Neural cell (in vitro differentiated cells): ENCODE results near the gene SMIM44. TPM values are rescaled to one million over a fixed set of nuclear protein-coding genes. Genes with fewer than 3 reads are reported as not detected.

Source experiments
- H2AFZ ChIP-seq: fragments of 200-600, 300-800 bp; sonication (generic), shearing (Covaris generic); 2 replicates; pipeline ENCODE4 v1.6.0; 2014; ENCODE audit warnings: low read depth, mild to moderate bottlenecking, antibody characterized with exemption, low read length, moderate library complexity
- H3F3A ChIP-seq: fragments of 200-600 bp; shearing (Covaris generic); 2 replicates; pipeline ENCODE4 v1.6.1; 2016; ENCODE audit warnings: mild to moderate bottlenecking, moderate library complexity, mixed read lengths, antibody characterized with exemption, low read length; ENCODE audit not compliant: insufficient read depth, poor library complexity, severe bottlenecking
- H3K27ac ChIP-seq: fragments of 200-600, 300-800 bp; sonication (generic), shearing (Covaris generic); 2 replicates; pipeline ENCODE4 v1.5.1; 2014; ENCODE audit warnings: mild to moderate bottlenecking, low read length, moderate library complexity
- H3K27me3 ChIP-seq: fragments of 300-800, 200-600 bp; sonication (generic), shearing (Covaris generic); 2 replicates; pipeline ENCODE4 v1.6.0; 2014; ENCODE audit warnings: mild to moderate bottlenecking, low read depth, low read length, moderate library complexity; ENCODE audit not compliant: insufficient read depth
- H3K36me3 ChIP-seq: fragments of 300-800, 200-600 bp; sonication (generic), shearing (Covaris generic); 2 replicates; pipeline ENCODE4 v1.5.1; 2014; ENCODE audit warnings: mild to moderate bottlenecking, antibody characterized with exemption, low read length, moderate library complexity; ENCODE audit not compliant: insufficient read depth
- H3K4me2 ChIP-seq: fragments of 300-800, 200-600 bp; sonication (generic), shearing (Covaris generic); 2 replicates; pipeline ENCODE4 v1.6.0; 2014; ENCODE audit warnings: mild to moderate bottlenecking, low read length
- H3K4me3 ChIP-seq: fragments of 300-800, 200-600 bp; sonication (generic), shearing (Covaris generic); 2 replicates; pipeline ENCODE4 v1.5.1; 2014; ENCODE audit warnings: mild to moderate bottlenecking, low read length, moderate library complexity
- H3K79me2 ChIP-seq: fragments of 200-600 bp; shearing (Covaris generic); replicated peaks from 2 replicates; pipeline ENCODE4 v1.6.0; 2014; ENCODE audit warnings: mild to moderate bottlenecking, low read length, moderate library complexity; ENCODE audit not compliant: insufficient read depth
- H3K9ac ChIP-seq: fragments of 300-800, 200-600 bp; sonication (generic), shearing (Covaris generic); 2 replicates; pipeline ENCODE4 v1.6.1; 2016; ENCODE audit warnings: mild to moderate bottlenecking, low read length, mixed read lengths
- H3K9me2 ChIP-seq: fragments of 200-600 bp; shearing (Covaris generic); 2 replicates; pipeline ENCODE4 v1.6.1; 2016; ENCODE audit warnings: mild to moderate bottlenecking, low read length, mixed read lengths; ENCODE audit not compliant: insufficient read depth
- H3K9me3 ChIP-seq: fragments of 200-600, 300-800 bp; sonication (generic), shearing (Covaris generic); 2 replicates; pipeline ENCODE4 v1.6.1; 2016; ENCODE audit warnings: mild to moderate bottlenecking, mixed run types, low read length, moderate library complexity, mixed read lengths
- H4K20me1 ChIP-seq: fragments of 200-600 bp; shearing (Covaris generic); 2 replicates; pipeline ENCODE4 v1.6.1; 2016; ENCODE audit warnings: mild to moderate bottlenecking, mixed run types; ENCODE audit not compliant: insufficient read depth
- EP300 ChIP-seq: fragments of 450-650 bp; conservative IDR thresholded peaks from 2 replicates; pipeline ENCODE4 v1.6.1; 2014; ENCODE audit warnings: antibody characterized with exemption, mild to moderate bottlenecking, moderate library complexity; ENCODE audit not compliant: poor library complexity, severe bottlenecking
- EZH2 ChIP-seq: fragments of 200-600, 300-800 bp; shearing (Covaris generic), sonication (generic); IDR thresholded peaks from 2 replicates; pipeline ENCODE4 v1.6.1; 2014; ENCODE audit warnings: antibody characterized with exemption, low read length, borderline replicate concordance, mild to moderate bottlenecking; ENCODE audit not compliant: insufficient read depth, poor library complexity, severe bottlenecking
- MXI1 ChIP-seq: fragments of 450-650 bp; conservative IDR thresholded peaks from 2 replicates; pipeline ENCODE4 v1.6.1; 2014; ENCODE audit warnings: antibody characterized with exemption, mild to moderate bottlenecking; ENCODE audit not compliant: poor library complexity, severe bottlenecking
- POLR2AphosphoS5 ChIP-seq: IDR thresholded peaks from 2 replicates; pipeline ENCODE4 v1.6.1; 2012
- RAD21 ChIP-seq: fragments of 450-650 bp; conservative IDR thresholded peaks from 2 replicates; pipeline ENCODE4 v1.6.1; 2014; ENCODE audit warnings: antibody characterized with exemption, mild to moderate bottlenecking, moderate library complexity
- REST ChIP-seq: IDR thresholded peaks from 2 replicates; pipeline ENCODE4 v1.6.1; 2012; ENCODE audit warnings: borderline replicate concordance
- SMC3 ChIP-seq: fragments of 450-650 bp; conservative IDR thresholded peaks from 2 replicates; pipeline ENCODE4 v1.6.1; 2014; ENCODE audit warnings: antibody characterized with exemption, mild to moderate bottlenecking, moderate library complexity; ENCODE audit not compliant: poor library complexity
- TAF1 ChIP-seq: IDR thresholded peaks from 2 replicates; pipeline ENCODE4 v1.6.1; 2012; ENCODE audit warnings: low read depth
- polyA plus RNA-seq: library from polyadenylated mRNA; depleted of rRNA; stranded (reverse); fragments of >200 nt; gene quantifications from 2 replicates; pipeline ENCODE4 v1.2.3, GENCODE V29; 2014
- TF ChIP-seq, protein P1 (sequence below): fragments of 450-650 bp; IDR thresholded peaks from 2 replicates; pipeline ENCODE4 v1.5.1; 2014; ENCODE audit warnings: antibody characterized with exemption, mild to moderate bottlenecking, moderate library complexity; ENCODE audit not compliant: poor library complexity, severe bottlenecking

SMIM44 gene
- polyA plus RNA-seq, 1 donor from 2014 or later = not detected

DNA sequence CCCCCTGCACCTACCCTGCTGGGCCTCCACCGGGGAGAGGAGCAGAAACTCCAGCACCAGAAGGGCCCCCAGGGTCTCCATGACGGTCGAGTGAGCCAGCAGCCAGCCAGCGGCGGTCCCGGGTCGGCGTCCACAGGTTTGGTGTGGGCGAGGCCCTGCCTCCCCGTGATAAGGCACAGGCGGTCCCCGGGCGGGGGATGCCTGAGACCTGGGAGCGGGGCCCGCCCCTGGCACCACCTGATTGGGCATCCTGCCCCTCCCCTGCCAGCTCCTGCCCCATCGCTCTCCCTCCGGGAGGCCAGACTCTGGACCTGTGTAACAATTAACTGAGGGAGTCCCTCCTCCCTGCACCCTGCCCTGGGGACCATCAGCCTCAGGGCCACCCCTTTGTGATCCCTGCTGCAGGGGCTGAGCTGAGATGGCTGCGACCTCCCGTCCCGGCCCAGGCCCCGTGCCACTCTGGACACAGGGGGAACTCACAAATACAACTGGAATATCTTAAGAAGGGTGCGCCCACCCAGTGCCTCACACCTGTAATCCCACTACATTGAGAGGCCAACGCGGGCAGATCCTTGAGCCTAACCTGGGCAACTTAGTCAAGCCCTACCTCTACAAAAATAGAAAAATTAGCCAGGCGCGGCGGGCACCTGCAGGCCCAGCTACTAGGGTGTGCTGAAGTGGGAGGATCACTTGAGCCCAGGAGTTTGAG is 2.7 kb downstream of the SMIM44 start, which contains the start of gene SMIM24:
SMIM24 (minus strand) TSS at position 143 of the 709 bp plus-strand sequence; CDS start at position 81, 62 bp downstream.
- Histone ChIP-seq H4K20me1 (no peaks in the 10 kb centered on the region), H3K27me3 (peaks cover 7% of the 10 kb centered on the region), H3K9me3 (no peaks in the 10 kb centered on the region), H3K4me3 (no peak within 1 kb of the TSS), H3K27ac (no peak within 1 kb of the TSS), H3K9me2 (no peaks in the 10 kb centered on the region), H3K36me3 (no peaks in the 10 kb centered on the region), H3F3A (no peaks in the 10 kb centered on the region), H2AFZ (no peak within 1 kb of the TSS), H3K4me2 (no peak within 1 kb of the TSS), H3K79me2 (no peaks in the 10 kb centered on the region), H3K9ac (no peak within 1 kb of the TSS)
- TF ChIP-seq SMC3 (no peak), REST (no peak), EZH2 (no peak), RAD21 (no peak), POLR2AphosphoS5 (no peak), EP300 (no peak), TAF1 (no peak), MXI1 (no peak)
- TF ChIP-seq, protein P1, sequence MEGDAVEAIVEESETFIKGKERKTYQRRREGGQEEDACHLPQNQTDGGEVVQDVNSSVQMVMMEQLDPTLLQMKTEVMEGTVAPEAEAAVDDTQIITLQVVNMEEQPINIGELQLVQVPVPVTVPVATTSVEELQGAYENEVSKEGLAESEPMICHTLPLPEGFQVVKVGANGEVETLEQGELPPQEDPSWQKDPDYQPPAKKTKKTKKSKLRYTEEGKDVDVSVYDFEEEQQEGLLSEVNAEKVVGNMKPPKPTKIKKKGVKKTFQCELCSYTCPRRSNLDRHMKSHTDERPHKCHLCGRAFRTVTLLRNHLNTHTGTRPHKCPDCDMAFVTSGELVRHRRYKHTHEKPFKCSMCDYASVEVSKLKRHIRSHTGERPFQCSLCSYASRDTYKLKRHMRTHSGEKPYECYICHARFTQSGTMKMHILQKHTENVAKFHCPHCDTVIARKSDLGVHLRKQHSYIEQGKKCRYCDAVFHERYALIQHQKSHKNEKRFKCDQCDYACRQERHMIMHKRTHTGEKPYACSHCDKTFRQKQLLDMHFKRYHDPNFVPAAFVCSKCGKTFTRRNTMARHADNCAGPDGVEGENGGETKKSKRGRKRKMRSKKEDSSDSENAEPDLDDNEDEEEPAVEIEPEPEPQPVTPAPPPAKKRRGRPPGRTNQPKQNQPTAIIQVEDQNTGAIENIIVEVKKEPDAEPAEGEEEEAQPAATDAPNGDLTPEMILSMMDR = no peak

DNA sequence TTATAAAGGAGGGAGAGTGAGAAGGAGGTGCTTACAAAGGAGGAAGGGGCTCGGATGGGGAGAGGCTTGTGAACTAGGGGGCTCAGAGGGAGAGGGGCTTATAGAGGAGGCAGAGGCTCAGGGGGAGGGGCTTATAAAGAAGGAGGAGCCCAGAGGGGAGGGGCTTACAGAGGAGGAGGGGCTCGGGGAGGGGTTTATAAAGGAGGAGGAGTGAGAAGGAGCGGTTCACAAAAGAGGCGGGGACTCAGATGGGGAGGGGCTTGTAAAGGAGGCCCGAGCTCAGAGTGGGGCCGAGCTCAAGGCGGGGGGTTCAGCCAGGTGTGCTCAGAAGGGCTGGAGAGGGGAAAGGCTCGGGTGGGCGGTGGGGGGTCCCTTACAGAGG is 3.4 kb downstream of the SMIM44 start:
- no peaks in the 10 kb centered on the region for H3K9me3 ChIP-seq
- no peaks in the 10 kb centered on the region for H3F3A ChIP-seq
- H3K4me2 ChIP-seq = no peak overlapping the region
- no peaks in the 10 kb centered on the region for H3K79me2 ChIP-seq
- H2AFZ ChIP-seq = no peak overlapping the region
- no peak overlapping the region for H3K4me3 ChIP-seq
- TF ChIP-seq EZH2 (no peak), POLR2AphosphoS5 (no peak), RAD21 (no peak), EP300 (no peak), SMC3 (no peak), MXI1 (no peak), TAF1 (no peak), REST (no peak)
- TF ChIP-seq, protein P1 = no peak
- H4K20me1 ChIP-seq = no peaks in the 10 kb centered on the region
- no peaks in the 10 kb centered on the region for H3K36me3 ChIP-seq
- H3K27me3 ChIP-seq = peaks cover 7% of the 10 kb centered on the region
- no peak overlapping the region for H3K27ac ChIP-seq
- no peaks in the 10 kb centered on the region for H3K9me2 ChIP-seq
- H3K9ac ChIP-seq = no peak overlapping the region
